ENCODE results near the gene GPR155.

GPR155 gene

GRCh38 chr2:174511580-174512260 lies 24.9 kb upstream of the GPR155 start:
- TF ChIP-seq CTCF (IDR thresholded peaks at IDR 0.05; ENCODE audit: extremely low read depth, insufficient read depth, missing control alignments) = no peak
- DNase-seq (ENCODE audit: low spot score) = no peak
- in situ Hi-C loops (cut with MboI; ENCODE audit: low pct_unique_long_range_greater_than_20kb, low sequenced_read_pairs, unreplicated experiment) = no loop called here

GRCh38 chr2:174510583-174511189 lies 23.9 kb upstream of the GPR155 start:
- TF ChIP-seq CTCF (IDR thresholded peaks at IDR 0.05; ENCODE audit: extremely low read depth, insufficient read depth, missing control alignments) = no peak
- no peak for DNase-seq (ENCODE audit: low spot score)
- in situ Hi-C loops (cut with MboI; ENCODE audit: low pct_unique_long_range_greater_than_20kb, low sequenced_read_pairs, unreplicated experiment) = no loop called here

- no peak for TF ChIP-seq CTCF (IDR thresholded peaks at IDR 0.05; ENCODE audit: extremely low read depth, insufficient read depth, missing control alignments)
- in situ Hi-C loops (cut with MboI; ENCODE audit: low pct_unique_long_range_greater_than_20kb, low sequenced_read_pairs, unreplicated experiment) = no loop called here
- DNase-seq (ENCODE audit: low spot score) = no peak
These were observed 16.5 kb upstream of the GPR155 start for GRCh38 chr2:174503161-174503809.

- in situ Hi-C loops (cut with MboI; ENCODE audit: low pct_unique_long_range_greater_than_20kb, low sequenced_read_pairs, unreplicated experiment) = no loop called here
- no peak for DNase-seq (ENCODE audit: low spot score)
- no peak for TF ChIP-seq CTCF (IDR thresholded peaks at IDR 0.05; ENCODE audit: extremely low read depth, insufficient read depth, missing control alignments)
These were observed 12.5 kb upstream of the GPR155 start for GRCh38 chr2:174499371-174499770.

- TF ChIP-seq CTCF (IDR thresholded peaks at IDR 0.05; ENCODE audit: extremely low read depth, insufficient read depth, missing control alignments) = no peak
- no peak for DNase-seq (ENCODE audit: low spot score)
- in situ Hi-C loops (cut with MboI; ENCODE audit: low pct_unique_long_range_greater_than_20kb, low sequenced_read_pairs, unreplicated experiment) = no loop called here
These were observed 8.7 kb upstream of the GPR155 start for GRCh38 chr2:174495365-174496012.

- TF ChIP-seq CTCF (IDR thresholded peaks at IDR 0.05; ENCODE audit: extremely low read depth, insufficient read depth, missing control alignments) = no peak
- DNase-seq (ENCODE audit: low spot score) = no peak
- in situ Hi-C loops (cut with MboI; ENCODE audit: low pct_unique_long_range_greater_than_20kb, low sequenced_read_pairs, unreplicated experiment) = no loop called here
These were observed 6.9 kb upstream of the GPR155 start for GRCh38 chr2:174493549-174494331.
